IMR-90 (cell line): Measurements from ENCODE around the gene IRS4. TPM values are rescaled to one million over a fixed set of nuclear protein-coding genes. Genes with fewer than 3 reads are reported as not detected.
A peak's percentile ranks its signal among the peaks of the same experiment; 100 is the strongest.

ENCODE experiments used
- ATAC-seq: fragments of 200-7000 bp; cut with Tn5 transposase; 2 replicates; pipeline ENCODE4 v1.9.1; 2020; ENCODE audit warnings: low read depth, mild to moderate bottlenecking, moderate library complexity
- BruUV-seq: library from RNA; stranded (reverse); fragments of 400-500 nt; replicated peaks from 2 replicates; lab custom pipeline; 2021; lab: Mats Ljungman, UMichigan
- CTCF ChIA-PET: fragments of 300-600 bp; formaldehyde crosslinking; extraction: SDS; loops from one replicate; lab custom pipeline; 2021; ENCODE audit warnings: antibody characterized with exemption; lab: Yijun Ruan, JAX
- POLR2A ChIA-PET: fragments of 300-600 bp; sonication (Branson Sonifier 250); formaldehyde crosslinking; loops from one replicate; lab custom pipeline; 2022; ENCODE audit warnings: antibody characterized with exemption; ENCODE audit not compliant: unreplicated experiment; lab: Charles Lee
- DNase-seq: peaks from one replicate; pipeline ENCODE4 v3.0.0; 2013
- H2AFZ ChIP-seq: replicated peaks from 2 replicates; pipeline ENCODE3; 2013; ENCODE audit warnings: low read length, mild to moderate bottlenecking; ENCODE audit not compliant: poor library complexity
- H2AK5ac ChIP-seq: 2 replicates; pipeline ENCODE4 v1.6.1; 2013; ENCODE audit warnings: low read depth, low read length, inconsistent platforms
- H2AK9ac ChIP-seq: replicated peaks from 2 replicates; pipeline ENCODE3; 2013; ENCODE audit warnings: mild to moderate bottlenecking, low read depth, low read length, moderate library complexity; ENCODE audit not compliant: poor library complexity
- H2BK120ac ChIP-seq: 2 replicates; pipeline ENCODE4 v1.6.1; 2013; ENCODE audit warnings: low read depth, low read length, inconsistent platforms
- H2BK15ac ChIP-seq: 3 replicates; pipeline ENCODE4 v1.6.1; 2013; ENCODE audit warnings: low read depth, low read length, inconsistent platforms
- H2BK20ac ChIP-seq: 2 replicates; pipeline ENCODE4 v1.6.1; 2013; ENCODE audit warnings: low read depth, mild to moderate bottlenecking, inconsistent platforms, low read length, moderate library complexity
- H2BK5ac ChIP-seq: 2 replicates; pipeline ENCODE4 v1.6.1; 2013; ENCODE audit warnings: mild to moderate bottlenecking, low read depth, low read length, inconsistent platforms; ENCODE audit not compliant: poor library complexity, severe bottlenecking
- H3K14ac ChIP-seq: replicated peaks from 2 replicates; pipeline ENCODE4 v1.6.1; 2013; ENCODE audit warnings: low read depth, low read length, inconsistent platforms
- H3K18ac ChIP-seq: 2 replicates; pipeline ENCODE4 v1.6.1; 2013; ENCODE audit warnings: low read depth, low read length, control low read depth
- H3K23ac ChIP-seq: 2 replicates; pipeline ENCODE4 v1.6.1; 2013; ENCODE audit warnings: low read depth, low read length, inconsistent platforms
- H3K27ac ChIP-seq: 2 replicates; pipeline ENCODE4 v1.5.1; 2013; ENCODE audit warnings: mild to moderate bottlenecking, control low read depth, low read length; ENCODE audit not compliant: insufficient read depth
- H3K27me3 ChIP-seq: 2 replicates; pipeline ENCODE4 v1.6.1; 2013; ENCODE audit warnings: low read length; ENCODE audit not compliant: control insufficient read depth, insufficient read depth
- H3K36me3 ChIP-seq: 2 replicates; pipeline ENCODE4 v1.6.1; 2013; ENCODE audit warnings: low read length, mixed read lengths; ENCODE audit not compliant: control insufficient read depth, insufficient read depth
- H3K4ac ChIP-seq: 2 replicates; pipeline ENCODE4 v1.6.1; 2013; ENCODE audit warnings: low read depth, low read length, inconsistent platforms
- H3K4me1 ChIP-seq: 2 replicates; pipeline ENCODE4 v1.6.1; 2013; ENCODE audit warnings: low read length, mixed read lengths; ENCODE audit not compliant: control insufficient read depth, insufficient read depth
- H3K4me2 ChIP-seq: 2 replicates; pipeline ENCODE4 v1.6.1; 2013; ENCODE audit warnings: low read depth, mild to moderate bottlenecking, control low read depth, low read length, moderate library complexity
- H3K4me3 ChIP-seq: 2 replicates; pipeline ENCODE4 v1.5.1; 2013; ENCODE audit warnings: low read depth, mild to moderate bottlenecking, control low read depth, low read length, moderate library complexity; ENCODE audit not compliant: insufficient read depth
- H3K56ac ChIP-seq: 2 replicates; pipeline ENCODE4 v1.6.1; 2013; ENCODE audit warnings: low read length, inconsistent platforms; ENCODE audit not compliant: insufficient read depth; ENCODE audit errors: extremely low read depth
- H3K79me1 ChIP-seq, 2 experiments: 2 replicates each; pipeline ENCODE4 v1.6.1; 2013; ENCODE audit warnings: low read length in 2 of 2, inconsistent platforms in 1 of 2, low read depth in 1 of 2
- H3K9ac ChIP-seq: 2 replicates; pipeline ENCODE4 v1.6.1; 2013; ENCODE audit warnings: low read depth, low read length, control low read depth
- H3K9me1 ChIP-seq: 2 replicates; pipeline ENCODE4 v1.6.1; 2013; ENCODE audit warnings: low read length, inconsistent platforms; ENCODE audit not compliant: insufficient read depth
- H3K9me3 ChIP-seq: 2 replicates; pipeline ENCODE4 v1.6.1; 2013; ENCODE audit warnings: low read length; ENCODE audit not compliant: control insufficient read depth, insufficient read depth
- H4K20me1 ChIP-seq: 2 replicates; pipeline ENCODE4 v1.6.1; 2013; ENCODE audit warnings: low read length, inconsistent platforms; ENCODE audit not compliant: insufficient read depth
- H4K5ac ChIP-seq: 2 replicates; pipeline ENCODE4 v1.6.1; 2013; ENCODE audit warnings: mild to moderate bottlenecking, low read depth, low read length, control low read depth
- H4K8ac ChIP-seq, 2 experiments: 2 replicates each; pipeline ENCODE4 v1.6.1; 2013; ENCODE audit warnings: low read depth in 2 of 2, low read length in 2 of 2, control low read depth in 1 of 2, inconsistent platforms in 1 of 2
- H4K91ac ChIP-seq: 2 replicates; pipeline ENCODE4 v1.6.1; 2013; ENCODE audit warnings: low read depth, low read length, inconsistent platforms; ENCODE audit not compliant: insufficient read depth
- CEBPB ChIP-seq: IDR thresholded peaks from 2 replicates; pipeline ENCODE4 v1.6.1; 2012; ENCODE audit warnings: low read depth, low read length, improper control_type of control experiment
- CHD1 ChIP-seq: IDR thresholded peaks from 2 replicates; pipeline ENCODE4 v1.6.1; 2012; ENCODE audit warnings: low read depth, low read length, improper control_type of control experiment
- MXI1 ChIP-seq: IDR thresholded peaks from 2 replicates; pipeline ENCODE4 v1.6.1; 2012; ENCODE audit warnings: low read depth, mild to moderate bottlenecking, low read length, moderate library complexity, borderline replicate concordance
- NFE2L2 ChIP-seq: fragments of 150-350 bp; IDR thresholded peaks from 2 replicates; pipeline ENCODE4 v1.6.1; 2016; ENCODE audit warnings: low read depth, mild to moderate bottlenecking, low read length
- RAD21 ChIP-seq: IDR thresholded peaks from 2 replicates; pipeline ENCODE4 v1.6.1; 2012; ENCODE audit warnings: low read length, improper control_type of control experiment
- WGBS, 2 experiments: methylation state at CpG; one replicate each; pipeline versions ENCODE4 v1.1.5 to v1.1.7; 2013; ENCODE audit warnings: missing lambda C conversion rate in 2 of 2; ENCODE audit not compliant: insufficient read length in 1 of 2; ENCODE audit errors: extremely low coverage in 2 of 2; 5-methylcytosine and 5-hydroxymethylcytosine counted together
- dilution Hi-C: fragments of 300-500 bp; cut with HindIII; formaldehyde crosslinking; loops from one replicate; pipeline ENCODE4 v1.14.3; 2018; ENCODE audit warnings: low sequenced_read_pairs; ENCODE audit not compliant: unreplicated experiment
- in situ Hi-C: fragments of 300-500 bp; cut with MboI; formaldehyde crosslinking; loops from 3 replicates; pipeline ENCODE4 v1.14.3; 2019; ENCODE audit warnings: low sequenced_read_pairs, inconsistent platforms, mixed read lengths
- intact Hi-C: fragments of 100-400 bp; cut with micrococcal nuclease; formaldehyde crosslinking; loops from 2 replicates; pipeline ENCODE4 v1.10.0; 2022
- polyA plus RNA-seq, 3 experiments: library from polyadenylated mRNA; depleted of rRNA; stranded (reverse); fragments of >200 nt; gene quantifications; 2 replicates each; pipeline ENCODE4 v1.2.3, GENCODE V29; 2012; ENCODE audit warnings: low replicate concordance in 1 of 3
- total RNA-seq: library from RNA; depleted of rRNA; stranded (reverse); fragments of >200 nt; gene quantifications from 2 replicates; pipeline ENCODE4 v1.2.3, GENCODE V29; 2012

IRS4 gene
- total and polyA plus RNA-seq, 2 of the 4 experiments (the other 2 are of a cell fraction): 0.02 TPM; not detected in 1

DNA sequence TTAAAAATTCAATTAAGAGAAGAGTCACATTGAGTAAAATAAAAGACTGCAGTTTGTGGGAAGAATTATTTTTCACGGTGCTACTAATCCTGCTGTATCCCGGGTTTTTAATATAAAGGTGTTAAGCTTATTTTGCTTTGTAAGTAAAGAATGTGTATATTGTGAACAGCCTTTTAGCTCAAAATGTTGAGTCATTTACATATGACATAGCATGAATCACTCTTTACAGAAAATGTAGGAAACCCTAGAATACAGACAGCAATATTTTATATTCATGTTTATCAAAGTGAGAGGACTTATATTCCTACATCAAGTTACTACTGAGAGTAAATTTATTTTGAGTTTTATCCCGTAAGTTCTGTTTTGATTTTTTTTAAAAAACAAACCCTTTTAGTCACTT lies 39.7 kb downstream of the IRS4 start:
- Histone ChIP-seq H3K27me3 (no peaks in the 10 kb centered on the region), H3K79me1 (no peaks in the 10 kb centered on the region), H4K20me1 (no peaks in the 10 kb centered on the region), H3K14ac (no peak overlapping the region), H3K4me3 (no peak overlapping the region), H2BK5ac (no peak overlapping the region), H4K8ac (no peak overlapping the region), H3K18ac (no peak overlapping the region), H3K27ac (no peak overlapping the region), H3K36me3 (peaks cover 5% of the 10 kb centered on the region), H3K4me2 (no peak overlapping the region), H2AK5ac (no peak overlapping the region), H3K9me3 (no peaks in the 10 kb centered on the region), H3K4ac (no peak overlapping the region), H3K4me1 (no peaks in the 10 kb centered on the region), H2BK20ac (no peak overlapping the region), H3K9me1 (no peaks in the 10 kb centered on the region), H2AK9ac (no peak overlapping the region), H3K56ac (no peak overlapping the region), H4K5ac (no peak overlapping the region), H2AFZ (no peak overlapping the region), H4K91ac (no peak overlapping the region), H3K23ac (no peak overlapping the region), H2BK120ac (no peak overlapping the region), H2BK15ac (no peak overlapping the region), H3K9ac (no peak overlapping the region)
- no CpG with 5 or more reads among the region's 3 CpGs for WGBS, 2 experiments
- peak; percentile 24; the same call in 1 of the 2 replicates for ATAC-seq
- in situ Hi-C loops: no loop called here
- DNase-seq: peak; percentile 9
- dilution Hi-C loops: no loop called here
- ChIA-PET POLR2A (no interaction called here), CTCF (interaction anchor here (0.7 kb wide), 1 partner anchor 12 kb away, joined by 4 read pairs; no protein-coding TSS in a partner anchor)
- no peak for TF ChIP-seq CHD1
- no peak for TF ChIP-seq CEBPB
- no peak for TF ChIP-seq RAD21
- TF ChIP-seq MXI1: no peak
- TF ChIP-seq NFE2L2: no peak
- BruUV-seq: TSS peak; percentile 98
- intact Hi-C loops: loop anchor here (5.0 kb wide), 1 partner anchor 781 kb away; no protein-coding TSS in a partner anchor
